Calu3 (cell line): ENCODE results near the gene DOCK1. TPM values are rescaled to one million over a fixed set of nuclear protein-coding genes. Genes with fewer than 3 reads are reported as not detected.
"Not testable (repeated sequence)": the region's sequence is repeated elsewhere in the genome, so short reads cannot be mapped to it uniquely, and the experiment has no call there.

Experiments used
- BruUV-seq: library from RNA; stranded (reverse); fragments of 400-500 nt; replicated peaks from 2 replicates; lab custom pipeline; 2021; lab: Mats Ljungman, UMichigan
- CTCF ChIA-PET: fragments of 300-600 bp; sonication (Branson Sonifier 250); formaldehyde crosslinking; loops from one replicate; lab custom pipeline; 2022; ENCODE audit warnings: antibody characterized with exemption; lab: Charles Lee
- DNase-seq: peaks from one replicate; pipeline ENCODE4 v3.0.0; 2022
- H3K27ac Mint-ChIP-seq: one replicate; pipeline ENCODE4 v1.8.0; 2022; ENCODE audit warnings: mixed read lengths; ENCODE audit not compliant: unreplicated experiment
- H3K27me3 Mint-ChIP-seq: one replicate; pipeline ENCODE4 v1.8.0; 2022; ENCODE audit warnings: mixed read lengths; ENCODE audit not compliant: unreplicated experiment
- H3K36me3 Mint-ChIP-seq: one replicate; pipeline ENCODE4 v1.8.0; 2022; ENCODE audit warnings: mild to moderate bottlenecking, moderate library complexity, mixed read lengths; ENCODE audit not compliant: insufficient read depth, unreplicated experiment
- H3K4me1 Mint-ChIP-seq: one replicate; pipeline ENCODE4 v1.8.0; 2022; ENCODE audit warnings: mild to moderate bottlenecking, low read depth, mixed read lengths; ENCODE audit not compliant: unreplicated experiment
- H3K4me3 Mint-ChIP-seq: one replicate; pipeline ENCODE4 v1.8.0; 2022; ENCODE audit warnings: mild to moderate bottlenecking, low read depth, moderate library complexity, mixed read lengths; ENCODE audit not compliant: unreplicated experiment
- H3K9me3 Mint-ChIP-seq: one replicate; pipeline ENCODE4 v1.8.0; 2022; ENCODE audit warnings: low read depth, mixed read lengths; ENCODE audit not compliant: unreplicated experiment
- CTCF ChIP-seq: fragments of 200-600 bp; IDR thresholded peaks from one replicate; pipeline ENCODE4 v1.8.0; 2022; ENCODE audit warnings: antibody characterized with exemption; ENCODE audit not compliant: unreplicated experiment
- intact Hi-C: fragments of 100-400 bp; cut with micrococcal nuclease; formaldehyde crosslinking; loops from one replicate; pipeline ENCODE4 v1.10.0; 2022; ENCODE audit not compliant: unreplicated experiment
- total RNA-seq: library from RNA; stranded (reverse); gene quantifications from 2 replicates; pipeline ENCODE4 v1.2.3, GENCODE V29; 2022

Gene DOCK1
- total RNA-seq, 1 experiment from 2014 or later = 34.2 TPM

DNA sequence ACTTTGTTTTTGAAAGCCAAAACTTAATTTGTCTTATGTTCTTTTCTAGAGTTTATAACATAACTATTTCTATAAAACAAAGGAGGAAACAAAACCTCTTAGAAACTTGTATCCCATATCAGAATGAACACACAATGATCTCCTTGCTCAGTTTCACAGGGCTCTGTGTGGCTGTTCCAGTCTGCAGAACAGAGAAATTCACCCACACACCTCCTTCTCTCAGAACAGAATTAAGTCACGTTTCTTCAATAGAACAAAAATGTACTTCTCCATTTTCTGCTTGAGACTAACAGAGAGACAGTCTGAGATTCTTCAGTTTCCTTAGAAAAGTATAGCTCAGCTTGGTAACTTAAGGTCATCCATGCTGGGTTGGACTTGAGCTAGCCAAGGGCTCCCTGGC is 15.8 kb upstream of the DOCK1 start:
- Mint-ChIP-seq H3K36me3 (no peaks in the 10 kb centered on the region), H3K27ac (no peak overlapping the region), H3K4me3 (no peak overlapping the region), H3K9me3 (no peaks in the 10 kb centered on the region), H3K27me3 (no peaks in the 10 kb centered on the region), H3K4me1 (no peaks in the 10 kb centered on the region)
- no TSS peak for BruUV-seq
- CTCF ChIA-PET = no interaction called here
- no peak for TF ChIP-seq CTCF
- intact Hi-C loops = no loop called here
- DNase-seq = no peak

DNA sequence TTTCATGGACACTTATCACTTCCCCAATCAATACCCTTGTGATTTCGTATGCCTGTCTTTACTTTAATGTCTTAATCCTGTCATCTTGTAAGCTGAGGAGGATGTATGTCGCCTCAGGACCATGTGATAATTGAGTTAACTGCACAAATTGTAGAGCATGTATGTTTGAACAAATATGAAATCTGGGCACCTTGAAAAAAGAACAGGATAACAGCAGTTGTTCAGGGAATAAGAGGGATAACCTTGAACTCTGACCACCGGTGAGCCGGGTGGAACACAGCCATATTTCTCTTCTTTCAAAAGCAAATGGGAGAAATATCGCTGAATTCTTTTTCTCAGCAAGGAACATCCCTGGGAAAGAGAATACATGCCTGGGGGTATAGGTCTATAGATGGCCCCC is 14.4 kb upstream of the DOCK1 start:
- H3K27me3 Mint-ChIP-seq, H3K4me1 Mint-ChIP-seq, H3K36me3 Mint-ChIP-seq, BruUV-seq, H3K9me3 Mint-ChIP-seq, H3K27ac Mint-ChIP-seq, intact Hi-C loops, DNase-seq, H3K4me3 Mint-ChIP-seq, CTCF ChIA-PET: not testable (repeated sequence)

- CTCF ChIA-PET = no interaction called here
- Mint-ChIP-seq H3K36me3 (no peaks in the 10 kb centered on the region), H3K27ac (no peak overlapping the region), H3K4me1 (no peaks in the 10 kb centered on the region), H3K27me3 (no peaks in the 10 kb centered on the region), H3K4me3 (no peak overlapping the region), H3K9me3 (no peaks in the 10 kb centered on the region)
- TF ChIP-seq CTCF = no peak
- intact Hi-C loops = no loop called here
- BruUV-seq = no TSS peak
- no peak for DNase-seq
Observed at GRCh38 chr10:126892226-126893175, 12.7 kb upstream of the DOCK1 start.

- DNase-seq = no peak
- CTCF ChIA-PET = no interaction called here
- Mint-ChIP-seq H3K27ac (no peak overlapping the region), H3K4me3 (no peak overlapping the region), H3K27me3 (no peaks in the 10 kb centered on the region), H3K36me3 (no peaks in the 10 kb centered on the region), H3K9me3 (no peaks in the 10 kb centered on the region), H3K4me1 (no peaks in the 10 kb centered on the region)
- BruUV-seq = no TSS peak
- TF ChIP-seq CTCF = no peak
- intact Hi-C loops = no loop called here
Observed at GRCh38 chr10:126893206-126893605, 12.0 kb upstream of the DOCK1 start.

GRCh38 chr10:126893841-126894240 is 11.4 kb upstream of the DOCK1 start:
- intact Hi-C loops = no loop called here
- no TSS peak for BruUV-seq
- H3K4me3 Mint-ChIP-seq = no peak overlapping the region
- no peaks in the 10 kb centered on the region for H3K4me1 Mint-ChIP-seq
- TF ChIP-seq CTCF = no peak
- DNase-seq = no peak
- H3K9me3 Mint-ChIP-seq = no peaks in the 10 kb centered on the region
- H3K27me3 Mint-ChIP-seq = no peaks in the 10 kb centered on the region
- CTCF ChIA-PET = no interaction called here
- H3K36me3 Mint-ChIP-seq = no peaks in the 10 kb centered on the region
- no peak overlapping the region for H3K27ac Mint-ChIP-seq
